MV-4-11 (cell line): ENCODE measurements around the gene RNASEL.

ENCODE experiments used
- DNase-seq: peaks from one replicate; lab custom pipeline; 2025; lab: John Stamatoyannopoulos, UW

The RNASEL gene, protein sequence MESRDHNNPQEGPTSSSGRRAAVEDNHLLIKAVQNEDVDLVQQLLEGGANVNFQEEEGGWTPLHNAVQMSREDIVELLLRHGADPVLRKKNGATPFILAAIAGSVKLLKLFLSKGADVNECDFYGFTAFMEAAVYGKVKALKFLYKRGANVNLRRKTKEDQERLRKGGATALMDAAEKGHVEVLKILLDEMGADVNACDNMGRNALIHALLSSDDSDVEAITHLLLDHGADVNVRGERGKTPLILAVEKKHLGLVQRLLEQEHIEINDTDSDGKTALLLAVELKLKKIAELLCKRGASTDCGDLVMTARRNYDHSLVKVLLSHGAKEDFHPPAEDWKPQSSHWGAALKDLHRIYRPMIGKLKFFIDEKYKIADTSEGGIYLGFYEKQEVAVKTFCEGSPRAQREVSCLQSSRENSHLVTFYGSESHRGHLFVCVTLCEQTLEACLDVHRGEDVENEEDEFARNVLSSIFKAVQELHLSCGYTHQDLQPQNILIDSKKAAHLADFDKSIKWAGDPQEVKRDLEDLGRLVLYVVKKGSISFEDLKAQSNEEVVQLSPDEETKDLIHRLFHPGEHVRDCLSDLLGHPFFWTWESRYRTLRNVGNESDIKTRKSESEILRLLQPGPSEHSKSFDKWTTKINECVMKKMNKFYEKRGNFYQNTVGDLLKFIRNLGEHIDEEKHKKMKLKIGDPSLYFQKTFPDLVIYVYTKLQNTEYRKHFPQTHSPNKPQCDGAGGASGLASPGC

GRCh38 chr1:182588500-182589396, at the start of gene RNASEL:
RNASEL (minus strand) TSS chr1:182589256; CDS start chr1:182586806, 2,450 bp downstream.
- peak; percentile 67 for DNase-seq

DNA sequence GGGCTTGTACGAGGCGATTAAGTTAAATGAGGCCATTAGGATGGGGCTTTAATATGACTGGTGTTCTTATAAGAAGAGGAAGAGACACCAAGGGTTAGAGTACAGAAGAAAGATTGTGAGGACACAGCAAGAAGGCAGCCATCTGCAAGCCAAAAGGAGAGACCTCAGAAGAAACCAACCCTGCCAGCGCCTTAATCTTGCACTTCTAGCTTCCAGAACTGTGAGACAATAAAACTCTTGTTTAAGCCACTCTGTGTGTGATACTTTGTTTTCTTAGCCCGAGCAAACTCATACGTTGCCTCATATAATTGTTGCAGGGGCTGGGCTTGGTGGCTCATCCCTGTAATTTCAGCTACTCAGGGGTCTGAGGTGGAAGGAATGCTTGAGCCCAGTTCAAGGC, 48.7 kb upstream of the RNASEL start:
- DNase-seq = no peak

DNA sequence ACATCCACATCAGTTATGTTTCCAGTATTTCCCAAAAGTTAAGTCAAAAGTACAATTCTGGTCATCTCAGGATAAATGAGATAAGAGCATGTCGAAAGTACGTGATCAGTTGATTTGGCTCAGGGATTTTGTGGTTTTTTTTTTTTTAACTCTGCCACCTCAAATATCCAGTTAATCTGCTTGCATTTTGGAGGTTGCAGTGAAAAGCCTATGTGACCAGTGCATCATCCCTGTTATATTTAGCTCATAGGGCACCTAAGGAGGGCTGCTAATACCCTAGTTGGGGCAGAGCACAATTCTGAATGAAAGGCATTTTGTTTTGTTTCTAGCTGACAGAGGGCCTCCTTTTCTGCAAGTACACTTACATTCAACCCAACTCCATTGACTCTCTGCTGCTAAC, 46.8 kb upstream of the RNASEL start:
- no peak for DNase-seq

- DNase-seq = no peak
These were observed 45.4 kb upstream of the RNASEL start for GRCh38 chr1:182634306-182635072.

GRCh38 chr1:182633657-182634281, 44.7 kb upstream of the RNASEL start:
- DNase-seq = peak; percentile 47

GRCh38 chr1:182633031-182633430, 44.0 kb upstream of the RNASEL start:
- DNase-seq = no peak

- DNase-seq = peak; percentile 70
These were observed 43.4 kb upstream of the RNASEL start for GRCh38 chr1:182632441-182632857.

- no peak for DNase-seq
These were observed 42.9 kb upstream of the RNASEL start for GRCh38 chr1:182631954-182632353.

DNA sequence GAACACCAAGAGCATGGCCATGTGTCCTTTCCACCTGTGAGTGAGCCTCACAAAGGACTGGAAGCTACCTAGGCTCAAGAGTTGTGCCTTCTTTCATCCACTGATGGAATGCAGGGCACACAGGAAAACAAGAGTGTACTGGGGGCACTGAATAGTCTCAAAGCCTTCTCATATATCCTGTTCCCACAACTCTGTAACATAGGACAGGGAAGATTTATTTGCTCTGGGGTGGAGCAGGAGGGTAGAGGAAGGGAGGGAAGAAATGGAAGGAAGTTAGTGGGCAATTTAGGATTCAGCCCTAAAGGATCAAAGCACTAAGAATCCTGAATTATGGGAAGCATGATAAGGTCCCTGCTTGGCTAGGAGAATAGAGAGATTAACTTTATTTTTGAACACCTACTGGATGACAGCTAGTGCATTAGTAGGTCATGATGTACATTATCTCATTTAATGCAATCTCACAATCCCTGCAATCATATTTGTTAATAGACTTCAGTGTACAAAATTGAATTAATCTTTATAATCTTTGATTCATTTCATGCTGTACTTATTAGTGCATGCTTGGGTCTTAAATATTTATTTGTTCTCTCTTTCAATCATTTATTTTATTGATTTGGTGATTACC, 42.1 kb upstream of the RNASEL start:
- DNase-seq = no peak

GRCh38 chr1:182630586-182630985, 41.5 kb upstream of the RNASEL start:
- DNase-seq = no peak

DNA sequence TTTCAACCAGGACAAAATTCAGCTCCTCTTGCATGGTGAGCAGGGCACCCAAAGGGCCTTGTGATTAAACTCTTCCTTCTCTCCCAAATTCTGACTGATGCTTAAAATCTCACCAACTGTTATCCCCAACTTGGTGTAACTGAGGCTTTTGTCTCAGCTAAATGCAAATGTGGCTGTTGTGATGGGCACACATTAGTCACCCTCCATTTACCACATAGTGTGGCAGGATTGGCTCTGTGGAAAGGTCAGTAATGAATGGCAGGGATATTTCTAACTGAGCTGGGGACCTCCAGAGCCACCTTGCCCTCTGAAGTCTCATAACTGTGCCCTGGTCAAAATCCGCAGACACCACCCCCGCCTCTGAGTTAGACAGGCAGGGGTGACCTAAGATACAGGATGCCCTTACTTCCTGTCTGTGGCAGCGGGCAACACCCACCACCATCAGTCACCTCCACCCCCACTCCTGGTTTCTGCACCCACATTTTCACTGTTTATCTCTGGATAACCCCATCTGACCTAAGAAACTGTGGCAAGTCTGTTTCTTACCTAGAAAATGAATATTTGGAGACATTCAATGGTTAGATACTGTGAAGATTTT, 40.5 kb upstream of the RNASEL start:
- DNase-seq = peak; percentile 24

DNA sequence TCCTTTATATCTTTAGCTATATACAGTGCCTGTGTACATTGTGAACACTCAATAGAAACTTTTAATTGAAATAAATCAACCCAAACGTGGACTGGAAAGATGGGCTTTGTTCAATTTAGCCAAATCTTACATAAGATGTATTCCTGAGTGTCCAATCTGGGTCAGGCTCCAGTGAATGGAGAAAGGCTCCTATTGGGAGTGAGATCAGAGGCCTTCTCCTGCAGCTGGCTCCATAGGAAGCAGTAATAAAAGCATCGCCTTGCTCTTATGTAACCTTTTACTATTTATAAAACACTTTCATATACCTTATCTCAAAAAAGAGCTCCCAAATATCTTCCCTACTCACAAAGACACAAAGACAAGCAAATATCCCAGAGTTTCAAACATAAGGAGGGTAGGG, 40.0 kb upstream of the RNASEL start:
- DNase-seq = no peak

DNA sequence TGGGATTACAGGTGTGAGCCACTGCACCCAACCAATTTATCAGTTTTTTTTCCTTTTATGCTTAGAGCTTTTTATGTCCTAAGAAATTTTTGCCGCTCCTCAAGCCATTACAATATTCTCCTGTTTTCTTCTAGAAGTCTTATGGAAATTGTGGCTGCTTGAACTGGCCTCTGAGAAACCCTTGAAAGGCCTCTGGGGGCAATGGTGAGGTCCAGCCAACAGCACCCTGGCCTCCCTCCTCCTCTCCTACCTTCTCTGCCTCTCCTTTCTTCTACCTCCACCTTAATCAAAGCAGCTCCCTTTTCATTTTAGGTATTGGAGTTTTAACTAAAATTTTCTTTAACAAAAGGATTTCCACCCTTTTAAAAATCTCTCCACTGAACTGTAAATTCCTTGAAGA, 39.6 kb upstream of the RNASEL start:
- no peak for DNase-seq

- no peak for DNase-seq
These were observed 38.6 kb upstream of the RNASEL start for GRCh38 chr1:182627622-182628021.

GRCh38 chr1:182626527-182626926, 37.5 kb upstream of the RNASEL start:
- DNase-seq = no peak

- DNase-seq = no peak
These were observed 36.9 kb upstream of the RNASEL start for GRCh38 chr1:182625719-182626504.

GRCh38 chr1:182625024-182625423, 36.0 kb upstream of the RNASEL start:
- no peak for DNase-seq

- peak; percentile 62 for DNase-seq
These were observed 35.5 kb upstream of the RNASEL start for GRCh38 chr1:182624577-182624976.

DNA sequence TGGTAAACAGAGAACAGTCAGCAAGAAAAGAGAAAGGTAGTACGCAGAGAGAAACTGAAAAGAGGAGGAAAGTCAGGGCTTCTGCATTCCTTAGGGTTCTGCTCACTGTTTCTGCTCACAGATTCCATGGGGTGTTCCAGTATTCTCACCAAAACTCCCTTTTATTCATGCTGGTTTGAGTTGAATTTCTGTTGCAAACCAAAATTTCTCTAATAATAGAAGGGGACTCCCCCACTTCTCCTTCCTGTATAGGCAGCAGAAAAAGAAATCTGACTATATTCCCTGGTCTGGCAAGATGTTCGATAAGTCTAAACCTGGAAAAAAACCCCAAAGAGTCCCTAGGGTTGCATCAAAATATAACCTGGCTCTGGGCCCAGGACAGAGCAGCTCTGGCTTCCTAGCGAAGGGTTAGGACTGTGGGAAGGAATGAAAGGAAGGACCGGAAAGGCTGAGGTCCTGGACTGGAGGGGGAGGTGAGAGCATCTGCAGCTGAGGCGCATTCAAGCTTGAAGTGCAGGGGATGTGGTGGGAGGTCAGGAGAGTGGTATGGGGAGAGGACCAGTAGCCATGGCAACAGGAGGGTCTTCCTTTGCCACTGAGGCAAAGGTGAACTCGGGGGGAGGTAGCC, 34.0 kb upstream of the RNASEL start:
- no peak for DNase-seq
